ENCODE data around the gene TMEM151B.

- TF ChIP-seq ZBTB7A (IDR thresholded peaks at IDR 0.05; ENCODE audit: low read depth) (no peak), REST (IDR thresholded peaks at IDR 0.05; ENCODE audit: low read depth) (no peak), YY1 (IDR thresholded peaks at IDR 0.05; ENCODE audit: low read depth) (no peak), CEBPB (IDR thresholded peaks at IDR 0.05) (no peak), EP300 (IDR thresholded peaks at IDR 0.05; ENCODE audit: borderline replicate concordance) (no peak), MAX (IDR thresholded peaks at IDR 0.05) (no peak), TAF1 (IDR thresholded peaks at IDR 0.05; ENCODE audit: low read depth) (no peak), TCF12 (IDR thresholded peaks at IDR 0.05; ENCODE audit: low read depth) (no peak), CREB1 (IDR thresholded peaks at IDR 0.05; ENCODE audit: low read depth) (no peak), EGR1 (IDR thresholded peaks at IDR 0.05) (no peak), RAD21 (IDR thresholded peaks at IDR 0.05; ENCODE audit: low read depth) (no peak), FOXM1 (IDR thresholded peaks at IDR 0.05; ENCODE audit: borderline replicate concordance, low read depth) (no peak), TEAD4 (IDR thresholded peaks at IDR 0.05) (no peak)
These were observed 46.0 kb upstream of the TMEM151B start for GRCh38 chr6:44224029-44224964.
